ENCODE results near the gene CELF4.

Gene CELF4

GRCh38 chr18:37511721-37512298 is 53.8 kb downstream of the CELF4 start:
- TF ChIP-seq CTCF (IDR thresholded peaks at IDR 0.05; ENCODE audit: extremely low read depth, missing control alignments): no peak
- no peak for DNase-seq (ENCODE audit: low spot score)

GRCh38 chr18:37509600-37509999 is 56.0 kb downstream of the CELF4 start:
- DNase-seq (ENCODE audit: low spot score): no peak
- TF ChIP-seq CTCF (IDR thresholded peaks at IDR 0.05; ENCODE audit: extremely low read depth, missing control alignments): no peak

GRCh38 chr18:37508207-37508606 is 57.4 kb downstream of the CELF4 start:
- no peak for TF ChIP-seq CTCF (IDR thresholded peaks at IDR 0.05; ENCODE audit: extremely low read depth, missing control alignments)
- no peak for DNase-seq (ENCODE audit: low spot score)

- no peak for TF ChIP-seq CTCF (IDR thresholded peaks at IDR 0.05; ENCODE audit: extremely low read depth, missing control alignments)
These were observed 58.4 kb downstream of the CELF4 start for GRCh38 chr18:37507239-37507638.

GRCh38 chr18:37506001-37506400 is 59.6 kb downstream of the CELF4 start:
- no peak for DNase-seq (ENCODE audit: low spot score)
- TF ChIP-seq CTCF (IDR thresholded peaks at IDR 0.05; ENCODE audit: extremely low read depth, missing control alignments): no peak

More at GRCh38 chr18:37507239-37507638, 58.4 kb downstream of the CELF4 start:
- DNase-seq (ENCODE audit: low spot score): no peak

GRCh38 chr18:37505321-37505720 is 60.3 kb downstream of the CELF4 start:
- TF ChIP-seq CTCF (IDR thresholded peaks at IDR 0.05; ENCODE audit: extremely low read depth, missing control alignments): no peak
- no peak for DNase-seq (ENCODE audit: low spot score)

GRCh38 chr18:37502601-37503000 is 63.0 kb downstream of the CELF4 start:
- DNase-seq (ENCODE audit: low spot score): no peak
- TF ChIP-seq CTCF (IDR thresholded peaks at IDR 0.05; ENCODE audit: extremely low read depth, missing control alignments): no peak
